Hepatocyte (in vitro differentiated cells): Measurements from ENCODE around the gene EIF4E1B. TPM values are rescaled to one million over a fixed set of nuclear protein-coding genes. Genes with fewer than 3 reads are reported as not detected.

Experiments
- DNase-seq: peaks from one replicate; pipeline ENCODE4 v3.0.0-alpha.2; 2016; ENCODE audit warnings: low spot score
- H2AFZ ChIP-seq: fragments of 200-600 bp; sonication (generic); 2 replicates; pipeline ENCODE4 v1.6.0; 2016; ENCODE audit warnings: antibody characterized with exemption, mild to moderate bottlenecking
- H3K27ac ChIP-seq: fragments of 200-600 bp; sonication (generic); 2 replicates; pipeline ENCODE4 v1.5.1; 2016; ENCODE audit warnings: mild to moderate bottlenecking
- H3K27me3 ChIP-seq: fragments of 200-600 bp; sonication (generic); 2 replicates; pipeline ENCODE4 v1.6.1; 2016
- H3K36me3 ChIP-seq: fragments of 200-600 bp; sonication (generic); replicated peaks from 2 replicates; pipeline ENCODE4 v1.5.1; 2016; ENCODE audit warnings: low read depth; ENCODE audit not compliant: insufficient read depth
- H3K4me1 ChIP-seq: fragments of 200-600 bp; sonication (generic); 2 replicates; pipeline ENCODE4 v1.5.1; 2016; ENCODE audit warnings: mild to moderate bottlenecking, moderate library complexity; ENCODE audit not compliant: insufficient read depth
- H3K4me2 ChIP-seq: fragments of 200-600 bp; sonication (generic); 2 replicates; pipeline ENCODE4 v1.6.0; 2016
- H3K4me3 ChIP-seq: fragments of 200-600 bp; sonication (generic); 2 replicates; pipeline ENCODE4 v1.5.1; 2016; ENCODE audit warnings: mild to moderate bottlenecking
- H3K79me2 ChIP-seq: fragments of 200-600 bp; sonication (generic); 2 replicates; pipeline ENCODE4 v1.6.0; 2017; ENCODE audit warnings: mild to moderate bottlenecking
- H3K9me2 ChIP-seq: fragments of 200-600 bp; sonication (generic); replicated peaks from 2 replicates; pipeline ENCODE4 v1.6.0; 2017; ENCODE audit warnings: mild to moderate bottlenecking; ENCODE audit not compliant: insufficient read depth
- H3K9me3 ChIP-seq: fragments of 200-600 bp; sonication (generic); 2 replicates; pipeline ENCODE4 v1.5.1; 2016; ENCODE audit warnings: low read depth, mild to moderate bottlenecking
- H4K20me1 ChIP-seq: fragments of 200-600 bp; sonication (generic); 2 replicates; pipeline ENCODE4 v1.6.0; 2016; ENCODE audit warnings: mild to moderate bottlenecking; ENCODE audit not compliant: insufficient read depth, poor library complexity, severe bottlenecking
- CTCF ChIP-seq: fragments of 200-600 bp; sonication (generic); IDR thresholded peaks from 2 replicates; pipeline ENCODE4 v1.5.1; 2016; ENCODE audit warnings: antibody characterized with exemption, mild to moderate bottlenecking; ENCODE audit not compliant: poor library complexity
- EZH2 ChIP-seq: fragments of 200-600 bp; sonication (generic); IDR thresholded peaks from 2 replicates; pipeline ENCODE4 v1.6.1; 2016; ENCODE audit warnings: antibody characterized with exemption, mild to moderate bottlenecking, borderline replicate concordance
- EZH2phosphoT487 ChIP-seq: fragments of 200-600 bp; sonication (generic); IDR thresholded peaks from one replicate; pipeline ENCODE4 v1.6.1; 2018; ENCODE audit warnings: antibody characterized with exemption, mild to moderate bottlenecking, low read depth, moderate library complexity; ENCODE audit not compliant: unreplicated experiment, severe bottlenecking
- WGBS: methylation state at CpG from one replicate; pipeline ENCODE4 v1.1.6; 2016; ENCODE audit warnings: low lambda C conversion rate; ENCODE audit errors: missing lambda C conversion rate; 5-methylcytosine and 5-hydroxymethylcytosine counted together
- polyA plus RNA-seq: library from polyadenylated mRNA; unstranded; fragments of >200 nt; fragmentation: Nextera tagmentation; extraction: Ambion mirVana; gene quantifications from 2 replicates; pipeline ENCODE4 v1.2.1, GENCODE V29; 2016
- total RNA-seq: library from RNA; depleted of rRNA; stranded (reverse); fragments of >200 nt; gene quantifications from 2 replicates; pipeline ENCODE4 v1.2.3, GENCODE V29; 2014

The EIF4E1B gene
- total and polyA plus RNA-seq, 2 experiments from 2014 or later, result not detected

GRCh38 chr5:176592573-176592972 is 37.9 kb upstream of the EIF4E1B start:
- H3K9me2 ChIP-seq, result no peaks in the 10 kb centered on the region
- DNase-seq, result no peak
- no peak overlapping the region for H2AFZ ChIP-seq
- no peaks in the 10 kb centered on the region for H3K79me2 ChIP-seq
- no peaks in the 10 kb centered on the region for H3K9me3 ChIP-seq
- no peaks in the 10 kb centered on the region for H3K4me1 ChIP-seq
- H3K36me3 ChIP-seq, result no peaks in the 10 kb centered on the region
- TF ChIP-seq CTCF (no peak), EZH2 (no peak), EZH2phosphoT487 (no peak)
- no peaks in the 10 kb centered on the region for H3K27me3 ChIP-seq
- H3K4me2 ChIP-seq, result no peak overlapping the region
- H3K27ac ChIP-seq, result no peak overlapping the region
- 94% methylated on average over 3 of the region's 3 CpGs for WGBS
- no peak overlapping the region for H3K4me3 ChIP-seq
- no peaks in the 10 kb centered on the region for H4K20me1 ChIP-seq

- WGBS, result 89% methylated on average over 12 of the region's 12 CpGs
- Histone ChIP-seq H3K4me1 (no peaks in the 10 kb centered on the region), H3K27me3 (no peaks in the 10 kb centered on the region), H3K79me2 (no peaks in the 10 kb centered on the region), H3K4me2 (no peak overlapping the region), H4K20me1 (no peaks in the 10 kb centered on the region), H3K9me3 (no peaks in the 10 kb centered on the region), H3K27ac (no peak overlapping the region), H3K4me3 (no peak overlapping the region), H3K36me3 (no peaks in the 10 kb centered on the region), H3K9me2 (no peaks in the 10 kb centered on the region), H2AFZ (no peak overlapping the region)
- no peak for DNase-seq
- TF ChIP-seq EZH2phosphoT487, result no peak
- TF ChIP-seq CTCF, result no peak
- no peak for TF ChIP-seq EZH2
These were observed 37.1 kb upstream of the EIF4E1B start for GRCh38 chr5:176593273-176593869.

DNA sequence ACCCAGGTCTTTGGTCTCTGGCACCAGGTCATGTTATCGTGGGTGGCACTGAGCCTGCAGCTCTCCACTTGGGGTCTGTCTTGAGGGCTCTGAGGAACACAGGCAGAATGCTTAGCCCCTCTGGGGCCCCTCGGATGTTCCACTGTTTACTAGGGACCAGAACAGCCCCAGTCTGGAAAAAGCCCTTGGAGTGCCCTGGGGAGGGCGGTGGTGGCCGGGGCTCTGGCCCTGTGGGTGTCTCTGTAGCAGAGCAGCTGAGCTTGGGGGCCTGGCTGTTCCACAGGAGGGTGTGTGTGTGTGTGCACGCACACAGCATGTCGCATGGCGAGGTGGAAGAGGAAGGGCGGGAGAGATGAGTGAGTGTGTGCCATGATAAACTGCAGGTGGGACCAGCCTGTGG is 35.9 kb upstream of the EIF4E1B start:
- Histone ChIP-seq H3K9me3 (no peaks in the 10 kb centered on the region), H3K27me3 (no peaks in the 10 kb centered on the region), H2AFZ (no peak overlapping the region), H3K27ac (no peak overlapping the region), H3K9me2 (no peaks in the 10 kb centered on the region), H3K36me3 (no peaks in the 10 kb centered on the region), H3K79me2 (no peaks in the 10 kb centered on the region), H4K20me1 (no peaks in the 10 kb centered on the region), H3K4me3 (no peak overlapping the region), H3K4me1 (no peaks in the 10 kb centered on the region), H3K4me2 (no peak overlapping the region)
- TF ChIP-seq CTCF (no peak), EZH2phosphoT487 (no peak), EZH2 (no peak)
- 89% methylated on average over 8 of the region's 8 CpGs for WGBS
- DNase-seq, result no peak
